RWPE2 (cell line): ENCODE data around the gene CHST13.
"Not testable (repeated sequence)": the region's sequence is repeated elsewhere in the genome, so short reads cannot be mapped to it uniquely, and the experiment has no call there.

Experiments
- ATAC-seq: fragments of 200-7000 bp; cut with Tn5 transposase; 3 replicates; pipeline ENCODE4 v1.9.1; 2021; ENCODE audit warnings: low read depth
- DNase-seq: peaks from one replicate; pipeline ENCODE4 v3.0.0-alpha.2; 2020; ENCODE audit warnings: low spot score
- H3K27ac ChIP-seq: fragments of 450-650 bp; 2 replicates; pipeline ENCODE4 v1.5.1; 2017; ENCODE audit warnings: mild to moderate bottlenecking; ENCODE audit not compliant: poor library complexity, severe bottlenecking
- H3K27me3 ChIP-seq: fragments of 250-450 bp; sonication (Bioruptor Pico); 2 replicates; pipeline ENCODE4 v1.5.1; 2021; ENCODE audit warnings: mild to moderate bottlenecking, moderate library complexity; ENCODE audit not compliant: insufficient read depth, poor library complexity, severe bottlenecking
- H3K36me3 ChIP-seq: fragments of 250-450 bp; sonication (Bioruptor Pico); 2 replicates; pipeline ENCODE4 v1.5.1; 2020; ENCODE audit warnings: low read depth, mild to moderate bottlenecking, moderate library complexity
- H3K4me1 ChIP-seq: fragments of 250-450 bp; sonication (Bioruptor Pico); 2 replicates; pipeline ENCODE4 v1.5.1; 2021; ENCODE audit warnings: mild to moderate bottlenecking, moderate library complexity; ENCODE audit not compliant: insufficient read depth, poor library complexity, severe bottlenecking
- H3K4me3 ChIP-seq: fragments of 250-450 bp; sonication (Bioruptor Pico); 2 replicates; pipeline ENCODE4 v1.5.1; 2021; ENCODE audit warnings: mild to moderate bottlenecking, moderate library complexity; ENCODE audit not compliant: severe bottlenecking
- H3K9me3 ChIP-seq: fragments of 250-450 bp; sonication (Bioruptor Pico); 2 replicates; pipeline ENCODE4 v1.5.1; 2021; ENCODE audit warnings: mild to moderate bottlenecking, moderate library complexity; ENCODE audit not compliant: severe bottlenecking
- CTCF ChIP-seq: fragments of 450-650 bp; IDR thresholded peaks from one replicate; pipeline ENCODE4 v1.5.1; 2017; ENCODE audit warnings: mild to moderate bottlenecking, moderate library complexity; ENCODE audit not compliant: poor library complexity, severe bottlenecking

CHST13 gene

DNA sequence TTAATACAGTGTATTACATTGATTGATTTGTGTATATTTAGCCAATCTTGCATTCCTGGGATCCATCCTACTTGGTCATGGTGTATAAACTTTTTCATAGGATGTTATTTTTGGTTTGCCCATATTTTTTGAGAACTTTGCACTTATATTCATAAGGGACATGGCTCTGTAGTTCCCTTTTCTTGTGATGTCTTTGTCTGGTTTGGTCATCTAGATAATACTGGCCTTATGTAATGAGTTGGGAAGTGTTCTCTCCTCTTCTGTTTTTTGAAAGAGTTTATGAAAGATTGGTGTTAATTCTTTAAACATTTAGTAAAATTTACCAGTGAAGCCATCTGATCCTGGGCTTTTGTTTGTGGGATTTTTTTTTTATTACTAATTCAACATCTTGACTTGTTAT, 9.6 kb downstream of the CHST13 start:
- Histone ChIP-seq H3K36me3 (no peaks in the 10 kb centered on the region), H3K4me1 (no peaks in the 10 kb centered on the region), H3K27ac (no peak overlapping the region), H3K4me3 (no peak overlapping the region), H3K27me3 (peaks cover 22% of the 10 kb centered on the region), H3K9me3 (no peaks in the 10 kb centered on the region)
- TF ChIP-seq CTCF = no peak
- DNase-seq = no peak
- ATAC-seq = no peak

GRCh38 chr3:126534716-126535115, 10.8 kb downstream of the CHST13 start:
- not testable (repeated sequence) for H3K4me1 ChIP-seq, H3K4me3 ChIP-seq, ATAC-seq, H3K36me3 ChIP-seq, H3K9me3 ChIP-seq, H3K27ac ChIP-seq, DNase-seq
- peaks cover 22% of the 10 kb centered on the region for H3K27me3 ChIP-seq

DNA sequence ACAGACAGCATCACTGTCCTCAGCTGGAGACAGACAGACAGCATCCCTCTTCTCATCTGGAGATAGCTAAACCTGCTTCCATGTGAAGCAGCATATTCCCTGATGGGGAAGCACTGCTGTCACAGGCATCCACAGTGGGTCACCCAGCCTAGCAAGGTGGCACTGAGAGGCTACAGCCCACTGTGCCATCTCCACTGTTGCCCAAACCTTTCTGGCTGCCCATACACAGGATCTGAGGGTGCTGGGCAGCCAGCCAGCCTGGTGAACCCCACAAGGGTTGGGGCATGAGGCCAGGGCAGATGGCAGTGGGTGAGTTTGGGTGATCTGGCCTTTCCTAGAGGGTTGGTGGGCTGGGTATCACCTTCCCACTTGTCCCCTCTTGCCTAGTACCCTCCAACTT, 11.7 kb downstream of the CHST13 start:
- no peak overlapping the region for H3K4me3 ChIP-seq
- H3K27me3 ChIP-seq = peaks cover 22% of the 10 kb centered on the region
- peaks cover 4% of the 10 kb centered on the region for H3K4me1 ChIP-seq
- TF ChIP-seq CTCF = no peak
- DNase-seq (peak; percentile 25), ATAC-seq (no peak)
- H3K27ac ChIP-seq = no peak overlapping the region
- no peaks in the 10 kb centered on the region for H3K36me3 ChIP-seq
- H3K9me3 ChIP-seq = no peaks in the 10 kb centered on the region

DNA sequence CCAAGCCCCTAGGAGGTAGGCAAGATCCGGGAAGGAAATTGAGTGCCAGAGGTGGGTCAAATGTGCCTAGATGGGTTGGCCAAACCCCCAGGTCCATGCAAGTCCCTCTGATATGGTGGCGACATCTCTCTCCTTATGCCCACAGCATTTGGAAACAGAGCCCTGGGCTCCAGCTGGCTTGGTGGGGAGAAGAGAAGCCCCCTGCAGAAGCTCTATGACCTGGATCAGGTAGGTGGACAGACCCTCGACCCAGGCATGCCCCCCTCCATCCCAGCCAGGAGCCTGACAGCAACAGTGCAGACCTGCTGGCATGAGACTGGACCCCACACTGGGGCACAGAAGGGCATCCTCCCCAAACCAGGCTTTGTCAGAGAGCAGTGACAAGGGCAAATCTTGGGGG, 12.2 kb downstream of the CHST13 start:
- Histone ChIP-seq H3K4me1 (peaks cover 7% of the 10 kb centered on the region), H3K4me3 (no peak overlapping the region), H3K27me3 (peaks cover 24% of the 10 kb centered on the region), H3K27ac (no peak overlapping the region), H3K9me3 (no peaks in the 10 kb centered on the region), H3K36me3 (no peaks in the 10 kb centered on the region)
- TF ChIP-seq CTCF = no peak
- DNase-seq (peak; percentile 19), ATAC-seq (no peak)

GRCh38 chr3:126537116-126537729, 13.3 kb downstream of the CHST13 start:
- H3K4me1 ChIP-seq = peaks cover 7% of the 10 kb centered on the region
- H3K36me3 ChIP-seq = no peaks in the 10 kb centered on the region
- H3K9me3 ChIP-seq = no peaks in the 10 kb centered on the region
- peaks cover 32% of the 10 kb centered on the region for H3K27me3 ChIP-seq
- ATAC-seq (no peak), DNase-seq (peak; percentile 49)
- no peak overlapping the region for H3K4me3 ChIP-seq
- no peak for TF ChIP-seq CTCF
- no peak overlapping the region for H3K27ac ChIP-seq
